Coronary artery (tissue), 2 donors: ENCODE measurements around the gene DYNLT5.
"Not testable (repeated sequence)": the region's sequence is repeated elsewhere in the genome, so short reads cannot be mapped to it uniquely, and the experiment has no call there.

Experiments used
- DNase-seq: peaks from one replicate; pipeline ENCODE4 v3.0.0-alpha.2; 2017; ENCODE audit warnings: low spot score
- H3K27ac ChIP-seq, 2 donors: fragments of 200-600 bp; sonication (generic); one replicate each; pipeline ENCODE4 v1.5.1; 2016 to 2019
- H3K4me3 ChIP-seq: fragments of 200-600 bp; sonication (generic); 2 replicates; pipeline ENCODE4 v1.5.1; 2016; ENCODE audit warnings: mild to moderate bottlenecking, moderate library complexity
- CTCF ChIP-seq: fragments of 200-600 bp; sonication (generic); IDR thresholded peaks from one replicate; pipeline ENCODE4 v1.5.1; 2019; ENCODE audit warnings: antibody characterized with exemption

The DYNLT5 gene

GRCh38 chr1:66732407-66733166 lies 19.7 kb upstream of the DYNLT5 start:
- no peak overlapping the region for H3K27ac ChIP-seq
- no peak for DNase-seq
- TF ChIP-seq CTCF: no peak
- no peak overlapping the region for H3K4me3 ChIP-seq

- H3K27ac ChIP-seq: no peak overlapping the region
- no peak overlapping the region for H3K4me3 ChIP-seq
- no peak for DNase-seq
- no peak for TF ChIP-seq CTCF
These were observed 18.8 kb upstream of the DYNLT5 start for GRCh38 chr1:66733348-66734017.

- H3K27ac ChIP-seq, H3K4me3 ChIP-seq, DNase-seq: not testable (repeated sequence)
These were observed 17.7 kb upstream of the DYNLT5 start for GRCh38 chr1:66734531-66734930.

GRCh38 chr1:66737836-66738235 lies 14.4 kb upstream of the DYNLT5 start:
- Histone ChIP-seq H3K27ac (no peak overlapping the region), H3K4me3 (no peak overlapping the region)
- DNase-seq: no peak
- no peak for TF ChIP-seq CTCF

- DNase-seq: no peak
- no peak overlapping the region for H3K4me3 ChIP-seq
- TF ChIP-seq CTCF: no peak
- H3K27ac ChIP-seq: no peak overlapping the region
These were observed 12.7 kb upstream of the DYNLT5 start for GRCh38 chr1:66739401-66740157.

GRCh38 chr1:66745451-66745850 lies 6.8 kb upstream of the DYNLT5 start:
- Histone ChIP-seq H3K4me3 (no peak overlapping the region), H3K27ac (no peak overlapping the region)
- no peak for DNase-seq
- no peak for TF ChIP-seq CTCF

GRCh38 chr1:66747501-66747900 lies 4.8 kb upstream of the DYNLT5 start:
- no peak overlapping the region for H3K27ac ChIP-seq
- TF ChIP-seq CTCF: no peak
- DNase-seq: no peak
- no peak overlapping the region for H3K4me3 ChIP-seq
